Measurements from ENCODE around the gene RNF180.

- TF ChIP-seq, protein P1, sequence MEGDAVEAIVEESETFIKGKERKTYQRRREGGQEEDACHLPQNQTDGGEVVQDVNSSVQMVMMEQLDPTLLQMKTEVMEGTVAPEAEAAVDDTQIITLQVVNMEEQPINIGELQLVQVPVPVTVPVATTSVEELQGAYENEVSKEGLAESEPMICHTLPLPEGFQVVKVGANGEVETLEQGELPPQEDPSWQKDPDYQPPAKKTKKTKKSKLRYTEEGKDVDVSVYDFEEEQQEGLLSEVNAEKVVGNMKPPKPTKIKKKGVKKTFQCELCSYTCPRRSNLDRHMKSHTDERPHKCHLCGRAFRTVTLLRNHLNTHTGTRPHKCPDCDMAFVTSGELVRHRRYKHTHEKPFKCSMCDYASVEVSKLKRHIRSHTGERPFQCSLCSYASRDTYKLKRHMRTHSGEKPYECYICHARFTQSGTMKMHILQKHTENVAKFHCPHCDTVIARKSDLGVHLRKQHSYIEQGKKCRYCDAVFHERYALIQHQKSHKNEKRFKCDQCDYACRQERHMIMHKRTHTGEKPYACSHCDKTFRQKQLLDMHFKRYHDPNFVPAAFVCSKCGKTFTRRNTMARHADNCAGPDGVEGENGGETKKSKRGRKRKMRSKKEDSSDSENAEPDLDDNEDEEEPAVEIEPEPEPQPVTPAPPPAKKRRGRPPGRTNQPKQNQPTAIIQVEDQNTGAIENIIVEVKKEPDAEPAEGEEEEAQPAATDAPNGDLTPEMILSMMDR (IDR thresholded peaks at IDR 0.05), result no peak
- TF ChIP-seq EZH2 (IDR thresholded peaks at IDR 0.05; ENCODE audit: borderline replicate concordance, insufficient read depth, low read depth, low read length, poor library complexity, severe bottlenecking), result no peak
These were observed 168.2 kb downstream of the RNF180 start for GRCh38 chr5:64333886-64334285.
